ENCODE results near the gene GTF2A1L. TPM values are rescaled to one million over a fixed set of nuclear protein-coding genes. Genes with fewer than 3 reads are reported as not detected.

The GTF2A1L gene
- total RNA-seq, 1 experiment from 2014 or later = 0.22 TPM

DNA sequence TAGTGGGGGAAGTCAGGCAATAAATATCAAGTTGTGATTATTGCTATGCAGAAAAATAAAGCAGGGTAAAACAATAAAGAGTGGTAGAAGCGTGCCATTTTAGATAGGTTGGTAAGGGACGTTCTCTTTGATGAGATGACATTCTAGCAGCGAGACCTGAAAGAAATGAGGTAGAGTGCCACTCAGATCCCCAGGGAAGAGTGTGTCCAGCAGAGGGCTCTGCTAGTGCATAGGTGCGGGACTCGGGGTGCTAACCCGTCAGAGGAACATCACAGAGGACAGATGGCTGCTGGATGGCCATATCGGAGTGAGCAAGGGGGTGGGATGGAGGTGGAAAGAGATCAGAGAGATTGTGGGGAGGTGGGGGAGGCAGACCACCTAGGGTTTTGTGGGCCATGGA lies 16.3 kb upstream of the GTF2A1L start:
- Histone ChIP-seq H3K27me3 (ENCODE audit: insufficient read depth, low read length) (no peaks in the 10 kb centered on the region), H3K9ac (ENCODE audit: low read length) (no peak overlapping the region), H3K4me3 (replicated peaks in 1 of 2; ENCODE audit: low read depth in 1 of 2, low read length in 2 of 2) (no peak overlapping the region), H2AFZ (ENCODE audit: low read depth, low read length, poor library complexity, severe bottlenecking) (peak overlapping the region; percentile 82), H3K36me3 (ENCODE audit: control insufficient read depth in 1 of 2, insufficient read depth in 2 of 2, low read length in 2 of 2) (no peaks in the 10 kb centered on the region), H3K9me3 (ENCODE audit: control insufficient read depth in 1 of 2, insufficient read depth in 1 of 2, low read depth in 1 of 2, low read length in 2 of 2) (no peaks in the 10 kb centered on the region), H3K27ac (ENCODE audit: low read depth, low read length) (no peak overlapping the region), H3K79me2 (ENCODE audit: insufficient read depth, low read length) (no peaks in the 10 kb centered on the region), H3K4me2 (ENCODE audit: low read length) (peak overlapping the region; percentile 33), H3K4me1 (ENCODE audit: control insufficient read depth in 1 of 2, insufficient read depth in 2 of 2, low read length in 2 of 2) (peaks cover 0 to 16% of the 10 kb centered on the region in 2 experiments; a peak in 2 of 4 replicates), H4K20me1 (ENCODE audit: insufficient read depth) (no peaks in the 10 kb centered on the region), H3K9me2 (ENCODE audit: insufficient read depth) (no peaks in the 10 kb centered on the region)
- DNase-seq (ENCODE audit: low read depth, low spot score) = peak; percentile 41
- POLR2A ChIA-PET = no interaction called here
- TF ChIP-seq RAD21 (IDR thresholded peaks at IDR 0.05; ENCODE audit: low read depth) (peak; percentile 78), ELF1 (IDR thresholded peaks at IDR 0.05; ENCODE audit: borderline replicate concordance, low read depth) (no peak), YY1 (IDR thresholded peaks at IDR 0.05; ENCODE audit: extremely low read depth, insufficient replicate concordance, low read depth, low read length) (peak; percentile 42)
- TF ChIP-seq, protein P1, sequence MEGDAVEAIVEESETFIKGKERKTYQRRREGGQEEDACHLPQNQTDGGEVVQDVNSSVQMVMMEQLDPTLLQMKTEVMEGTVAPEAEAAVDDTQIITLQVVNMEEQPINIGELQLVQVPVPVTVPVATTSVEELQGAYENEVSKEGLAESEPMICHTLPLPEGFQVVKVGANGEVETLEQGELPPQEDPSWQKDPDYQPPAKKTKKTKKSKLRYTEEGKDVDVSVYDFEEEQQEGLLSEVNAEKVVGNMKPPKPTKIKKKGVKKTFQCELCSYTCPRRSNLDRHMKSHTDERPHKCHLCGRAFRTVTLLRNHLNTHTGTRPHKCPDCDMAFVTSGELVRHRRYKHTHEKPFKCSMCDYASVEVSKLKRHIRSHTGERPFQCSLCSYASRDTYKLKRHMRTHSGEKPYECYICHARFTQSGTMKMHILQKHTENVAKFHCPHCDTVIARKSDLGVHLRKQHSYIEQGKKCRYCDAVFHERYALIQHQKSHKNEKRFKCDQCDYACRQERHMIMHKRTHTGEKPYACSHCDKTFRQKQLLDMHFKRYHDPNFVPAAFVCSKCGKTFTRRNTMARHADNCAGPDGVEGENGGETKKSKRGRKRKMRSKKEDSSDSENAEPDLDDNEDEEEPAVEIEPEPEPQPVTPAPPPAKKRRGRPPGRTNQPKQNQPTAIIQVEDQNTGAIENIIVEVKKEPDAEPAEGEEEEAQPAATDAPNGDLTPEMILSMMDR (IDR thresholded peaks at IDR 0.05 in 2 of 3, conservative IDR thresholded peaks at IDR 0.05 in 1 of 3; ENCODE audit: borderline replicate concordance in 1 of 3, insufficient read depth in 1 of 3, low read depth in 2 of 3, low read length in 2 of 3) = peak; percentile 51 to 82 (median 80)
- CTCF ChIA-PET = interaction anchor here (1.7 kb wide), 1 partner anchor 1802 kb away, joined by 12 read pairs; no protein-coding TSS in a partner anchor
- BruUV-seq (replicated peaks) = no TSS peak
- intact Hi-C loops (cut with micrococcal nuclease) = loop anchor here (1.0 to 5.0 kb wide), 3 partner anchors 345 to 1891 kb away; no protein-coding TSS in a partner anchor
- RAD21 ChIA-PET (ENCODE audit: low non-redundant PET in 1 of 2, low total read pairs in 2 of 2, uncharacterized antibody in 2 of 2, unreplicated experiment in 2 of 2) = no interaction called here
- ATAC-seq = peak; percentile 95

- Histone ChIP-seq H3K27ac (ENCODE audit: low read depth, low read length) (no peak overlapping the region), H3K4me3 (replicated peaks in 1 of 2; ENCODE audit: low read depth in 1 of 2, low read length in 2 of 2) (no peak overlapping the region), H3K79me2 (ENCODE audit: insufficient read depth, low read length) (no peaks in the 10 kb centered on the region), H3K27me3 (ENCODE audit: insufficient read depth, low read length) (no peaks in the 10 kb centered on the region), H2AFZ (ENCODE audit: low read depth, low read length, poor library complexity, severe bottlenecking) (no peak overlapping the region), H3K4me1 (ENCODE audit: control insufficient read depth in 1 of 2, insufficient read depth in 2 of 2, low read length in 2 of 2) (peaks cover 13 to 24% of the 10 kb centered on the region in 2 experiments; a peak in 3 of 4 replicates), H3K9ac (ENCODE audit: low read length) (no peak overlapping the region), H3K9me3 (ENCODE audit: control insufficient read depth in 1 of 2, insufficient read depth in 1 of 2, low read depth in 1 of 2, low read length in 2 of 2) (no peaks in the 10 kb centered on the region), H3K4me2 (ENCODE audit: low read length) (no peak overlapping the region), H3K9me2 (ENCODE audit: insufficient read depth) (no peaks in the 10 kb centered on the region), H3K36me3 (ENCODE audit: control insufficient read depth in 1 of 2, insufficient read depth in 2 of 2, low read length in 2 of 2) (no peaks in the 10 kb centered on the region), H4K20me1 (ENCODE audit: insufficient read depth) (no peaks in the 10 kb centered on the region)
- CTCF ChIA-PET = interaction anchor here (0.6 kb wide), 1 partner anchor 21 kb away, joined by 5 read pairs; no protein-coding TSS in a partner anchor
- no peak for ATAC-seq
- TF ChIP-seq ELF1 (IDR thresholded peaks at IDR 0.05; ENCODE audit: borderline replicate concordance, low read depth) = no peak
- TF ChIP-seq ZBTB33 (IDR thresholded peaks at IDR 0.05; ENCODE audit: extremely low read depth, insufficient replicate concordance, low read length) = no peak
- POLR2A ChIA-PET = no interaction called here
- intact Hi-C loops (cut with micrococcal nuclease) = no loop called here
- RAD21 ChIA-PET (ENCODE audit: low non-redundant PET in 1 of 2, low total read pairs in 2 of 2, uncharacterized antibody in 2 of 2, unreplicated experiment in 2 of 2) = no interaction called here
- DNase-seq (ENCODE audit: low read depth, low spot score) = no peak
- no TSS peak for BruUV-seq (replicated peaks)
Measured at GRCh38 chr2:48605482-48606175, 12.0 kb upstream of the GTF2A1L start.
